ENCODE measurements around the gene STMND1. TPM values are rescaled to one million over a fixed set of nuclear protein-coding genes. Genes with fewer than 3 reads are reported as not detected.
A peak's percentile ranks its signal among the peaks of the same experiment; 100 is the strongest.
"Not testable (repeated sequence)": the region's sequence is repeated elsewhere in the genome, so short reads cannot be mapped to it uniquely, and the experiment has no call there.

Gene STMND1
- total RNA-seq (2014; rRNA removed; shearing (Covaris generic)): not detected in 2 replicates

- peak; percentile 87 for DNase-seq (ENCODE audit: low read depth)
Measured at GRCh38 chr6:17101422-17102257, at the start of gene STMND1. TSS of gene STMND1 (plus strand) at chr6:17102050. CDS start at chr6:17102258, 208 bp downstream.

DNA sequence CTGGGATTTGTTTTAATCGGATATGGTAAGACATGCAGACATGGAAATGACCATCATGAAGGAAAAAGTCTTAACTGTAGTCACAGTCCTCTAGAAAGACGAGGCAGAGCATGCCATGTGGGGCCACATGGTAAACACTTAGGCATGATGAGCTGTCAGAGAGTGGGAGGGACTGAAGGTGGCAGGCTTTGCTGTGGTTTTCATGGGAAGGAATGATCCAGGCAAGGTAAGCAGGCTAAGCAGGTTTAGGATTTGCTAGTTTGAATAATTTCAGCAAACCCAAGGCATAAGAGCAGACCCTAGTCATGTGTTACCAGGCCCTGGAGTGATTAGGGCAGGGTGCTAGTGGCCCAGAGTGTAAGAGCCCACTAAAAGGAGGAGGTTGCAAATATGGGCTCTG is 47.2 kb upstream of the STMND1 start:
- peak; percentile 51 for DNase-seq (ENCODE audit: low read depth)

DNA sequence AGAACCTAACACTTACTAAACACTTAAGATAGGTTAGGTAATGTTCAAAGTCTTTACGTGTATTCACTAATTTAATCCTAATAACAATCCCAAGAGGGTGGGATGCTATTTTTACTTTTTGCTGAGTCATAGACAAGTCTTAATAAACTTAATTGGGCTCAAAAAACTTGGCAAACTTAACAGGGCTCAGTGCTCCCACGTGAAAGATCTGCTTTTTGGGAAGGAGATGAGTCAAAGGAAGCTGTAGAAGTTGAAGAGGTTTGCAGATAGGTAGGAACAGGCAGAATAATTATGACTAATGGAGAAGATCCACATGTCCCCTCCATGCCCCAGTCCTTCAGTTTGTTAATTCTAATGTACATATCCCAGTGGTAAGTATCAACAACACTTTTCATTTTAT is 44.5 kb upstream of the STMND1 start:
- DNase-seq (ENCODE audit: low read depth): peak; percentile 65

DNA sequence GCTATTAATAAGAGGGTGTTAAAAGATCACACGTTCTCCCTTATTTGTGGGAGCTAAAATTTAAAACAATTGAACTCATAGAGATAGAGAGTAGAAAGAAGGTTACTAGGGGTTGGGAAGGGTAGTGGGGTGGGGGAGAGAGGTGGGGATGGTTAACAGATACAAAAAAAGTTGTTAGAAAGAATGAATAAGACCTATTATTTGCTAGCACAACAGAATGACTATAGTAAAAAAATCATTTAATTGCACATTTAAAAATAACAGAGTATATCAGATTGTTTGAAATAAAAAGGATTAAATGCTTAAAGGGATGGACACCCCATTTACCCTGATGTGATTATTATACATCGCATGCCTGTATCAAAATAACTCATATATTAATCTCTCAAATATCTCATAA is 43.3 kb upstream of the STMND1 start:
- DNase-seq (ENCODE audit: low read depth): no peak

DNA sequence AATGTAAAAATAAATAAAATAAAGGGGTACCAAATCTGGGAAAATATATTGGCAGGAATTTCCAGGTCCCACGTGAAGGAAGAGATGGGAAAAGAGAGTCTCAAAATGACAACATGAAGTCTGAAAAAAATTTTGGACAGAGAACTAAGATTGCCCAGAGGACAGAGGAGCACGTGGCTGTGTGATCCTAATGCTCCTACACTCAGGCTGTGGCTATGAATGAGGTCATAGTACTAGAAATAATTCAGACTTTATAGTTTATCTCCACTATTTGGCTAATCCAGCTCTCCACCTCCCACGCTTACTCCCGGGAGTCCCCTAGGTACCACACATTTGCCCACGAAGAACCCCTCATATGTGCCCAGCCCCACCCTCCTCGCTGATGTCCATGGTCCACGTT is 42.8 kb upstream of the STMND1 start:
- no peak for DNase-seq (ENCODE audit: low read depth)

DNA sequence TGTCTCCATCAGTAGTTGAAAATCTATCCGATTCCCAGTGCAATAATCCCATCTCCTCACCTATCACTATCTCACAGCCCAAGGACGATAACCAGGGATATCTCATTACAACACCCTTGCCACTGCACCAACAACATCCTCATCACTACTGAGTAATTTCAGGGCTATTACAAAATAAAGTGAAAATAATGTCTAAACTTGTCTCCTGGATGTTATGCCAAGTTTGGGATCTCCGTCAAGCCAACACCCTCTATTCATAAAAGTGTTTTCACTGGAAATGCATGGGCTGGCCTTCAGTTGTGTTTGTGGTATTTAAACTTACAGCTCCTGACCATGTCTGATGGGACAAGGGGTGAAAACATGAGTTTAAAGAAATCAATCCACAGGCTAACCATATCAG is 42.0 kb upstream of the STMND1 start:
- no peak for DNase-seq (ENCODE audit: low read depth)

DNA sequence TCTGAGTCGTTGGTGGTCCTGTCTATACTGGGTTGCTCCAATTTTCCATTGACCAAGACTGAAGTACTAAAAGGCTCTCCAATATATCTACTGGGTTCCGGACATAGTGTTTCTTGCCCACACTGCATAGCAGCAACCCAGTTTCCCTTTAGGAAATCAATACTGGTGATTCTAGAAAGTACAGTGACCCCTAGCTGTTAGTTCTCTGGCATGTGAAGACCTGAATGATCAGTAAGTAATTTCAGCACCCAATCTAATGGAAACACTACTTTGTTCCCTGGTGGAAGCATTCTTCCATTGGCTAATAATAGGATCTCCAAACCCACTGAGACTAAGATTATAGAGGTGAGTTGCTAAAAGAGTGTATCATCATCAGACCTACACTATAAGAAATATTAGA is 40.8 kb upstream of the STMND1 start:
- no peak for DNase-seq (ENCODE audit: low read depth)

- DNase-seq (ENCODE audit: low read depth): no peak
Measured at GRCh38 chr6:17062871-17063440, 38.9 kb upstream of the STMND1 start.

GRCh38 chr6:17064975-17065374 is 36.9 kb upstream of the STMND1 start:
- no peak for DNase-seq (ENCODE audit: low read depth)

- DNase-seq (ENCODE audit: low read depth): no peak
Measured at GRCh38 chr6:17066610-17067009, 35.2 kb upstream of the STMND1 start.

GRCh38 chr6:17068972-17069371 is 32.9 kb upstream of the STMND1 start:
- DNase-seq (ENCODE audit: low read depth): not testable (repeated sequence)

DNA sequence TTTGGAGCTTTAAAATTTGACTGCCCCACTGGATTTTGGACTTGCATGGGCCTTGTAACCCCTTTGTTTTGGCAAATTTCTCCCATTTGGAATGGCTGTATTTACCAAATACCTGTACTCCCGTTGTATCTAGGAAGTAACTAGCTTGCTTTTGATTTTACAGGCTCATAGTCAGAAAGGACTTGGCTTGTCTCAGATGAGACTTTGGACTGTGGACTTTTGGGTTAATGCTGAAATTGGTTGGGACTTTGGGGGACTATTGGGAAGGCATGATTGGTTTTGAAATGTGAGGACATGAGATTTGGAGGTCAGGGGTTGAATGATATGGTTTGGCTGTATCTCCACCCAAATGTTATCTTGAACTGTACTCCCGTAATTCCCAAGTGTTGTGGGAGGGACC is 31.4 kb upstream of the STMND1 start:
- DNase-seq (ENCODE audit: low read depth): not testable (repeated sequence)

- not testable (repeated sequence) for DNase-seq (ENCODE audit: low read depth)
Measured at GRCh38 chr6:17073596-17073995, 28.3 kb upstream of the STMND1 start.

GRCh38 chr6:17081273-17081672 is 20.6 kb upstream of the STMND1 start:
- DNase-seq (ENCODE audit: low read depth): no peak

DNA sequence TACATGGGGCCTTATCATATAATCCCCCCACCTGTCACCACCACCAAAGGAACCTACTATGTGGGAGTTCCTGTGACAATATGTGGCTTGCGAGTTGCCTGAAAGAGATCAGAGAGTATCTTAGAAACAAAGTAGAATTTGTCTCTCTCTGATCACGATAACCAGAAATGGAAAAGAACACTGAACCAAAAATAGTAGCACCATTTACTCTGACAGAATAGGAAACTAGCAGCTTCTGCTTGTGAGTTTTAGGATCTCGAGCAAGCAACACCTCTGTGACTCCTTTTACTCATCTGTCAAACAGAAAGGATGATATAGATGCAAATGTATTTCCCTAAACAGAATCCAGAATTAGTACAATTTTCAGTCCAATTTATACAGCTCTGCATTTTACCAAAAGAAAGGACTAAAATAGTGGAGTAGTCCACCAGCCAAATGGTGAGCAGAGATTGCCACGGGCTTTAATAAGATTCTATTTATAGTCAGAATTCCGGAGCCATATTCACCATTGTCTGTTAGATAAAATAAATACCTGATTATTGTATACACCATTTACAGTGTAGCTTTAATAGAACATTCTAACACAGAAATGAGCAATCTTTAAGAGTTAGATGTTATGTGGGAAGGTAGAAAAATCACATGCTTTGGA is 19.9 kb upstream of the STMND1 start:
- no peak for DNase-seq (ENCODE audit: low read depth)

- DNase-seq (ENCODE audit: low read depth): no peak
Measured at GRCh38 chr6:17083397-17083796, 18.5 kb upstream of the STMND1 start.

DNA sequence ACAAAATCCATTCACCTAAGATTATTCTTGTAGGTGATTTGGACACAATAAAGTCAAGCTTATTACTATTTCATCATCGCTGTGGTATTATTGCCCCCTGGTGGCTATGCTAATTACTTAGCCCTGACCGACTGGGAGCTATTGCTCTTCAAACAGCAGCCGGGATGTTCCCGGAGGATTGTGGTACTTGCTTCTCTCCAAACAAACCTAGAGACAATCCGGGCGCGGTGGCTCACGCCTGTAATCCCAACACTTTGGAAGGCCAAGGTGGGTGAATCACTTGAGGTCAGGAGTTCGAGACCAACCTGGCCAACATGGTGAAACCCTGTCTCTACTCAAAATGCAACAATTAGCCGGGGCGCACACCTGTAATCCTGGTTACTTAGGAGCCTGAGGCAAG is 15.4 kb upstream of the STMND1 start:
- peak; percentile 86 for DNase-seq (ENCODE audit: low read depth)

- no peak for DNase-seq (ENCODE audit: low read depth)
Measured at GRCh38 chr6:17088091-17088611, 13.7 kb upstream of the STMND1 start.

GRCh38 chr6:17091122-17091521 is 10.7 kb upstream of the STMND1 start:
- DNase-seq (ENCODE audit: low read depth): peak; percentile 29

GRCh38 chr6:17093686-17094085 is 8.2 kb upstream of the STMND1 start:
- DNase-seq (ENCODE audit: low read depth): peak; percentile 45

GRCh38 chr6:17096096-17096495 is 5.8 kb upstream of the STMND1 start:
- no peak for DNase-seq (ENCODE audit: low read depth)

DNA sequence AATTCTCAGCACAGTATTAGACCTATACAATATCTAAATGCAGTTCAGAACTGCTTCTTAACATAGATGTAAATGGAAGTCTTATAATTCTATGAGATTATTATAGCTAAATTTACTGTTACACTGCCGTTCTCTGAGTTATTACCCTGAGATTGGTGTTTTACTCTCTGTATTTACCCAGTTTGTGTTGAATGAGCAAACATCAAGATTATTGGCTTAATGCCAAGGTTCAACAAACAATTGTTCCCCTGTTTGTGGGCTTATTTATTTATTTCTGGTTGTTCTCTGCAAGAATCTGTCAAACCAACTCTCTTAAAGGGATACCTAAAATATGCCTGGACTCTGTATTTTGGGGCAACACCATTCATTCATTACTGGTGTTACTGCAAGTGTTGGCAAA is 5.2 kb upstream of the STMND1 start:
- no peak for DNase-seq (ENCODE audit: low read depth)

DNA sequence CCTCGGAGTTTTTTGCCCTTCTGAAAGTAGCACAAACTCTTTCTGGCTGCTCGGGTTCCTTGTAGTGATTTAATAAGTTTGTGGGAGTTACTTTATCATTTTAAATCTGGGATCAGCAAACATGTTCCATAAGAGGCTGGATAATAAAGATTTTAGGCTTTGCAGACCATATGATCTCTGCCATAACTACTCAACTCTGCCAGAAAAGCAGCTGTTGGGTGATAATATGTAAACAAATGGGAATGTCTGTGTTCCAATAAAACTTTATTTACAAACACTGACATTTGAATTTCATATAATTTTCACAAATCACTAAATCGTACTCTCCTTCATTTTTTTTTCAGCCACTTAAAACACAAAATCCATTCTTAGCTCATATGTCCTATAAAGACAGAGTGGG is 3.9 kb upstream of the STMND1 start:
- DNase-seq (ENCODE audit: low read depth): no peak
